ENCODE data around the gene PCCB. TPM values are rescaled to one million over a fixed set of nuclear protein-coding genes. Genes with fewer than 3 reads are reported as not detected.

The PCCB gene
- total and polyA plus RNA-seq, 5 experiments from 2014 or later: 14.7 to 42.5 (median 30.2) TPM

GRCh38 chr3:136247436-136247835 lies 2.7 kb upstream of the PCCB start:
- Mint-ChIP-seq H3K9me3 (no peaks in the 10 kb centered on the region), H3K27me3 (peaks cover 0 to 3% (median 0%) of the 10 kb centered on the region in 5 donors), H3K4me1 (peaks cover 11 to 24% (median 21%) of the 10 kb centered on the region in 4 donors), H3K27ac (peak overlapping the region in 2 of 10 donors; percentile 9 to 65), H3K36me3 (no peaks in the 10 kb centered on the region), H3K4me3 (no peak overlapping the region)
- POLR2A ChIA-PET: interaction anchor here (3.5 to 8.5 kb wide), 2 partner anchors 51 to 505 kb away, joined by 15 to 118 read pairs; partner anchors contain the start of genes MSL2 and STAG1
- ATAC-seq (no peak), DNase-seq (no peak)

GRCh38 chr3:136247855-136248590 lies 2.1 kb upstream of the PCCB start:
- no peak for ATAC-seq
- no peak for DNase-seq
- Mint-ChIP-seq H3K36me3 (peaks cover 0 to 2% (median 0%) of the 10 kb centered on the region in 3 donors), H3K4me3 (peak overlapping the region in 1 of 10 donors; percentile 32), H3K9me3 (no peaks in the 10 kb centered on the region), H3K4me1 (peaks cover 11 to 24% (median 23%) of the 10 kb centered on the region in 4 donors), H3K27me3 (peaks cover 0 to 3% (median 0%) of the 10 kb centered on the region in 5 donors), H3K27ac (peak overlapping the region in 4 of 10 donors; percentile 1 to 74 (median 12))
- POLR2A ChIA-PET: interaction anchor here (0.5 to 8.5 kb wide), 3 partner anchors 52 to 769 kb away, joined by 3 to 118 read pairs (median 15); partner anchors contain the start of genes MSL2 and STAG1

DNA sequence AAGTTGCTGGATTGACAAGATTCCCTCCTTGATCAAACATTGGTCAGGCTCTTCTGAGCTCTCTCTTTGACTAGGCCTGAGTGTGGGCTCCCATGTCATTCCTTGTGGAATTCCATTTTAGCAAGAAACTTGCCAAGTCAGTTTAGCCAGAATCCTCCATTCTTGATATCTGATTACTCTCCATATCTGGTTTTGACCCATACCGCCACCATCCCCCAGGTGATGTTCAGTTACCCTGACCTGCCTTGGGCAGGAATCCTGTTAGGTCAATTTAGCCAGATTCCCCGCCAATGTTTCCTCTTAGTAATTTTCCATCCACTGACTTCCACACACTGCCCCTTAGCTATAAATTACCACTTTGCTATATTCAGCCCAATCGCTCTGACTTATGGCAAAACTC lies 1.0 kb upstream of the PCCB start:
- ATAC-seq: no peak
- H3K36me3 Mint-ChIP-seq: peaks cover 0 to 4% (median 0%) of the 10 kb centered on the region in 3 donors
- H3K27me3 Mint-ChIP-seq: no peaks in the 10 kb centered on the region
- peak overlapping the region in 2 of 10 donors; percentile 26 to 34 for H3K27ac Mint-ChIP-seq
- no peaks in the 10 kb centered on the region for H3K9me3 Mint-ChIP-seq
- POLR2A ChIA-PET: interaction anchor here (0.5 to 8.5 kb wide), 3 partner anchors 53 to 767 kb away, joined by 3 to 118 read pairs (median 15); partner anchors contain the start of genes MSL2 and STAG1
- DNase-seq: no peak
- H3K4me1 Mint-ChIP-seq: peaks cover 12 to 24% (median 23%) of the 10 kb centered on the region in 4 donors
- peak overlapping the region in 1 of 10 donors; percentile 47 for H3K4me3 Mint-ChIP-seq

DNA sequence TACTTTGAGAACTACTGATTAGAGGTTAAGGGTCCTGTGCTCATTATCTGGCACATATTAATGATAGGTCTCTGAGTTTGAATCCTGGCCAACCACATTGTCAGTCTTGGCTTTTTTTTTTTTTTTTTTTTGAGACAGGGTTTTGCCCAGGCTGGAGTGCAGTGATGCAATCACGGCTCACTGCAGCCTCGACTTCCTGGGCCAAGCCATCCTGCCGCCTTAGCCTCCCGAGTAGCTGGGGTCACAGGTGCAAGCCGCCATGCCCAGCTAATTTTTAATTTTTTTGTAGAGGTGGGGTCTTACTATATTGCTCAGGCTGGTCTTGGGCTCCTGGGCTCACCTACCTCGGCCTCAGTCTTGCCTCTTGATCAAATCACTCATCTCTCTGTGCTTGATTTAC lies 547 bp upstream of the PCCB start:
- H3K27me3 Mint-ChIP-seq: no peaks in the 10 kb centered on the region
- DNase-seq (no peak), ATAC-seq (no peak)
- H3K36me3 Mint-ChIP-seq: peaks cover 0 to 4% (median 0%) of the 10 kb centered on the region in 3 donors
- POLR2A ChIA-PET: interaction anchor here (0.7 to 8.5 kb wide), 3 partner anchors 8 to 502 kb away, joined by 4 to 118 read pairs (median 15); partner anchors contain the start of genes MSL2 and STAG1
- peaks cover 12 to 24% (median 23%) of the 10 kb centered on the region in 4 donors for H3K4me1 Mint-ChIP-seq
- peak overlapping the region; percentile 81 to 94 (median 91) for H3K4me3 Mint-ChIP-seq
- no peaks in the 10 kb centered on the region for H3K9me3 Mint-ChIP-seq
- H3K27ac Mint-ChIP-seq: peak overlapping the region; percentile 88 to 98 (median 94)

- no peaks in the 10 kb centered on the region for H3K27me3 Mint-ChIP-seq
- peak overlapping the region; percentile 88 to 98 (median 94) for H3K27ac Mint-ChIP-seq
- H3K9me3 Mint-ChIP-seq: no peaks in the 10 kb centered on the region
- POLR2A ChIA-PET: interaction anchor here (0.5 to 8.5 kb wide), 4 partner anchors 31 to 173 kb away, joined by 3 to 118 read pairs (median 4); partner anchors contain the start of gene MSL2
- H3K36me3 Mint-ChIP-seq: peaks cover 0 to 9% (median under 1%) of the 10 kb centered on the region in 3 donors
- peak in 3 of 10 donors; percentile 2 to 18 (median 6) for DNase-seq
- H3K4me1 Mint-ChIP-seq: peaks cover 16 to 32% (median 27%) of the 10 kb centered on the region in 4 donors
- ATAC-seq: no peak
- H3K4me3 Mint-ChIP-seq: peak overlapping the region; percentile 81 to 94 (median 91)
Measured at GRCh38 chr3:136250903-136251460, 842 bp downstream of the PCCB start.

DNA sequence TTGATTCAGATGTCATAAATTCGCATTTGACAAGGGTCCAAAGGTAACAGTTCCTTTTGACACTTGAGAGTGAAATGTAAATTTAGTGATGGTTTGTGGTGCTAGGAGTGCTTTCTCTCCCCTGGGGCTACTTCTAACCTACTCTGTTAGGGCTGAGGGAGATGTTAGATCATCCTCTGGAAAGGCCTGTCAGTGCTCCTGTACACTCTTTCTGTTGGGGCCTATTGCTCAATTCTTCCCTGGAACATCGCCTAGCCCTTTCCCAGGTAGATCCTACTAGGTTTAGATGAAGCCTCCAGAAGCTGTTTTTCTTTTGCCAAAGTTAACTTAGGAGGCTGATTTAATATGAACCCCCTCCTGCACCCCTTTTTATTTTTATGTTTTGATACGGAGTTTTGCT lies 1.4 kb downstream of the PCCB start:
- H3K27me3 Mint-ChIP-seq: no peaks in the 10 kb centered on the region
- H3K27ac Mint-ChIP-seq: peak overlapping the region; percentile 85 to 98 (median 94)
- peak overlapping the region; percentile 81 to 94 (median 91) for H3K4me3 Mint-ChIP-seq
- no peaks in the 10 kb centered on the region for H3K9me3 Mint-ChIP-seq
- ATAC-seq (no peak), DNase-seq (peak in 1 of 10 donors; percentile 3)
- peaks cover 3 to 14% (median 6%) of the 10 kb centered on the region in 3 donors for H3K36me3 Mint-ChIP-seq
- POLR2A ChIA-PET: interaction anchor here (0.5 to 8.5 kb wide), 3 partner anchors 31 to 173 kb away, joined by 3 to 118 read pairs (median 6); partner anchors contain the start of gene MSL2
- H3K4me1 Mint-ChIP-seq: peaks cover 20 to 33% (median 28%) of the 10 kb centered on the region in 4 donors

DNA sequence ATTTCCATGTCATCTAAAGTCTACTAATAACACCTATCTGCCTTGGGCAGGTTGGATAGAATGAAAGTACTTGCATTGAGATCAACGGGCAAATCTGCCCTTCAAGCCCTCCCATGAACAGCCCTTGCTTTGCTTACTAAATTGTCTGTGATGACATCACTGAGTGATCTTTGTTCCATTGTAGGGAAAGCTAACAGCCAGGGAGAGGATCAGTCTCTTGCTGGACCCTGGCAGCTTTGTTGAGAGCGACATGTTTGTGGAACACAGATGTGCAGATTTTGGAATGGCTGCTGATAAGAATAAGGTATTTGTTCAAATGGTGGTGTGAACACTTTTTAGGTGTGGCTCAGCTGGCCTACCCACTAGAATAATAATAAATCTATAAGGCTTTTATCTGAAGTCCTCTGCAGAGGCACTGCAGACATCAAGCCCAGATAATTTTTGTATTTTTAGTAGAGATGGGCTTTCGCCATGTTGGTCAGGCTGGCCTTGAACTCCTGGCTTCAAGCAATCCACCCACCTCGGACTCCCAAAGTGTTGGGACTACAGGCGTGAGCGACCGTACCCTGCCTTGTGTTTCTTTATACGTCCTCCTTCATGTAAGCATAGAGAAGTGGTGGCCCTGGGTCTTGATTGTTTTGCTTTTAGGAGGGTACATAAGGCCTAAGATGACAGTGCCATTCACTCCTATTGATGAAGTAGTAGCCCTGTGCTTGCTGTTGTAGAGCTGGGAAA lies 5.7 kb downstream of the PCCB start:
- POLR2A ChIA-PET: interaction anchor here (0.6 kb wide), 1 partner anchor 62 kb away, joined by 3 read pairs; no protein-coding TSS in a partner anchor
- H3K4me3 Mint-ChIP-seq: no peak overlapping the region
- DNase-seq (no peak), ATAC-seq (no peak)
- H3K9me3 Mint-ChIP-seq: no peaks in the 10 kb centered on the region
- H3K36me3 Mint-ChIP-seq: peaks cover 9 to 52% (median 20%) of the 10 kb centered on the region in 3 donors
- no peaks in the 10 kb centered on the region for H3K27me3 Mint-ChIP-seq
- peak overlapping the region in 4 of 10 donors; percentile 24 to 69 (median 51) for H3K27ac Mint-ChIP-seq
- H3K4me1 Mint-ChIP-seq: peaks cover 15 to 27% (median 21%) of the 10 kb centered on the region in 4 donors

- POLR2A ChIA-PET: no interaction called here
- DNase-seq: no peak
- Mint-ChIP-seq H3K9me3 (no peaks in the 10 kb centered on the region), H3K4me3 (no peak overlapping the region), H3K27me3 (no peaks in the 10 kb centered on the region), H3K4me1 (peaks cover 2 to 16% (median 11%) of the 10 kb centered on the region in 4 donors), H3K27ac (no peak overlapping the region), H3K36me3 (peaks cover 22 to 74% (median 34%) of the 10 kb centered on the region in 3 donors)
- ATAC-seq: no peak
Measured at GRCh38 chr3:136258199-136258598, 8.1 kb downstream of the PCCB start.

GRCh38 chr3:136261826-136262225 lies 11.7 kb downstream of the PCCB start:
- POLR2A ChIA-PET: no interaction called here
- H3K27ac Mint-ChIP-seq: peak overlapping the region in 2 of 10 donors; percentile 2 to 12
- no peaks in the 10 kb centered on the region for H3K27me3 Mint-ChIP-seq
- H3K9me3 Mint-ChIP-seq: no peaks in the 10 kb centered on the region
- no peak overlapping the region for H3K4me3 Mint-ChIP-seq
- DNase-seq (no peak), ATAC-seq (no peak)
- H3K36me3 Mint-ChIP-seq: peaks cover 19 to 91% (median 43%) of the 10 kb centered on the region in 3 donors
- H3K4me1 Mint-ChIP-seq: peaks cover 0 to 5% (median 2%) of the 10 kb centered on the region in 4 donors

DNA sequence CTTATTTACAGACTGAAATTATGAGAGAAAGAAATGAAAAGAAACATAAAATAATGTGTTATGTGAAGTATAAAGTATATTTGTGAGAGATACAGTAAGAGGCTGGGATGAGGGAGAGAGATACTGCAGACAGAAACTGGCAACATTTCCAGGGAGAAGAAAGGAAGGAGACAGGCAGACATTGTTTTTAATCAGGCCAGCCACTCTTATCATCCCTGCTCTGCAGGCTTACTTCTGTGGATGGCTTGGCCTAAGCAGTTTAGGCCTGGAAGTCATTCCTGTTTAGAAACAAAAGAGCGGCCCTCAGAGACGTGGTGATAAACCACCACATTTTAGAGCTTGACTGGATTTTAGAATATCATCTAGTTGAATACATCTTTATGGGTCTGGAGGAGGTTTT lies 12.4 kb downstream of the PCCB start:
- Mint-ChIP-seq H3K4me1 (peaks cover 0 to 5% (median 2%) of the 10 kb centered on the region in 4 donors), H3K4me3 (no peak overlapping the region), H3K27me3 (no peaks in the 10 kb centered on the region), H3K27ac (peak overlapping the region in 2 of 10 donors; percentile 2 to 37), H3K36me3 (peaks cover 16 to 89% (median 40%) of the 10 kb centered on the region in 3 donors), H3K9me3 (no peaks in the 10 kb centered on the region)
- no peak for DNase-seq
- no peak for ATAC-seq
- POLR2A ChIA-PET: no interaction called here

DNA sequence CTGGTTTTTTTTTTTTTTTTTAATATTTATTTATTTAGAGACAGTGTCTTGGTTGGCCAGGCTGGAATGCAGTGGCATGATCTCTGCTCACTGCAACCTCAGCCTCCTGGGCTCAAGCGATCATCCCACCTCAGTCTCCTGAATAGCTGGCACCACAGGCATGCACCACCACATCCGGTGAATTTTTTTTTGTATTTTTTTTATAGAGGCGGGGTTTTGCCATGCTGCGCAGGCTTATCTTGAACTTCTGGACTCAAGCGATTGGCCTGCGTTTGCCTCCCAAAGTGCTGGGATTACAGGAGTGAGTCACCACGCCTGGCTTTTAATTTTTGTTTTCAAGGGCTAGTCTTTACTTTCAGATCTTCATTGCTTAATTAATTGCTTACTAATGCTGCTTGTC lies 13.1 kb downstream of the PCCB start:
- Mint-ChIP-seq H3K4me1 (peaks cover 0 to 3% (median under 1%) of the 10 kb centered on the region in 4 donors), H3K27ac (no peak overlapping the region), H3K9me3 (no peaks in the 10 kb centered on the region), H3K4me3 (peak overlapping the region in 1 of 10 donors; percentile 10), H3K36me3 (peaks cover 16 to 89% (median 38%) of the 10 kb centered on the region in 3 donors), H3K27me3 (no peaks in the 10 kb centered on the region)
- no peak for DNase-seq
- no peak for ATAC-seq
- POLR2A ChIA-PET: no interaction called here

Data from naive thymus-derived CD8-positive, alpha-beta T cell (primary cell).